Activated naive CD8-positive, alpha-beta T cell treated with anti-CD3 and anti-CD28 coated beads for 36 hours (primary cell): ENCODE data around the gene SSTR5. TPM values are rescaled to one million over a fixed set of nuclear protein-coding genes. Genes with fewer than 3 reads are reported as not detected.

ENCODE experiments used
- DNase-seq: peaks from one replicate; pipeline ENCODE4 v3.0.0; 2021
- H3K27ac Mint-ChIP-seq: one replicate; pipeline ENCODE4 v1.8.0; 2022; ENCODE audit warnings: mild to moderate bottlenecking, moderate library complexity, mixed read lengths
- H3K27me3 Mint-ChIP-seq: one replicate; pipeline ENCODE4 v1.8.0; 2022; ENCODE audit warnings: mild to moderate bottlenecking, mixed read lengths
- H3K36me3 Mint-ChIP-seq: one replicate; pipeline ENCODE4 v1.8.0; 2021; ENCODE audit warnings: mild to moderate bottlenecking, mixed read lengths
- H3K4me1 Mint-ChIP-seq: one replicate; pipeline ENCODE4 v1.8.0; 2021; ENCODE audit warnings: mixed read lengths
- H3K4me3 Mint-ChIP-seq: one replicate; pipeline ENCODE4 v1.8.0; 2022; ENCODE audit warnings: mild to moderate bottlenecking, moderate library complexity, mixed read lengths
- H3K9me3 Mint-ChIP-seq: one replicate; pipeline ENCODE4 v1.8.0; 2022; ENCODE audit warnings: mixed read lengths
- total RNA-seq, 2 experiments: library from RNA; stranded (reverse); gene quantifications; one replicate each; pipeline ENCODE4 v1.2.3, GENCODE V29; 2021

The SSTR5 gene
- total RNA-seq, 2 experiments from 2014 or later: not detected

- Mint-ChIP-seq H3K9me3 (no peaks in the 10 kb centered on the region), H3K27me3 (no peaks in the 10 kb centered on the region), H3K36me3 (no peaks in the 10 kb centered on the region), H3K27ac (no peak overlapping the region), H3K4me1 (no peaks in the 10 kb centered on the region), H3K4me3 (no peak overlapping the region)
- DNase-seq: no peak
Measured at GRCh38 chr16:1047123-1047522, 25.4 kb upstream of the SSTR5 start.

GRCh38 chr16:1047801-1048200 is 24.7 kb upstream of the SSTR5 start:
- no peaks in the 10 kb centered on the region for H3K9me3 Mint-ChIP-seq
- no peaks in the 10 kb centered on the region for H3K36me3 Mint-ChIP-seq

GRCh38 chr16:1048442-1049112 is 24.0 kb upstream of the SSTR5 start:
- no peaks in the 10 kb centered on the region for H3K36me3 Mint-ChIP-seq
- no peaks in the 10 kb centered on the region for H3K4me1 Mint-ChIP-seq
- H3K27ac Mint-ChIP-seq: no peak overlapping the region
- no peaks in the 10 kb centered on the region for H3K9me3 Mint-ChIP-seq
- no peaks in the 10 kb centered on the region for H3K27me3 Mint-ChIP-seq
- DNase-seq: peak; percentile 33
- no peak overlapping the region for H3K4me3 Mint-ChIP-seq

More at GRCh38 chr16:1047801-1048200, 24.7 kb upstream of the SSTR5 start:
- no peaks in the 10 kb centered on the region for H3K4me1 Mint-ChIP-seq
- no peak for DNase-seq
- no peak overlapping the region for H3K27ac Mint-ChIP-seq
- H3K27me3 Mint-ChIP-seq: no peaks in the 10 kb centered on the region
- no peak overlapping the region for H3K4me3 Mint-ChIP-seq

GRCh38 chr16:1049113-1049975 is 23.2 kb upstream of the SSTR5 start:
- no peak overlapping the region for H3K4me3 Mint-ChIP-seq
- H3K27me3 Mint-ChIP-seq: no peaks in the 10 kb centered on the region
- no peaks in the 10 kb centered on the region for H3K9me3 Mint-ChIP-seq
- H3K4me1 Mint-ChIP-seq: no peaks in the 10 kb centered on the region
- no peak for DNase-seq
- H3K36me3 Mint-ChIP-seq: no peaks in the 10 kb centered on the region
- no peak overlapping the region for H3K27ac Mint-ChIP-seq

DNA sequence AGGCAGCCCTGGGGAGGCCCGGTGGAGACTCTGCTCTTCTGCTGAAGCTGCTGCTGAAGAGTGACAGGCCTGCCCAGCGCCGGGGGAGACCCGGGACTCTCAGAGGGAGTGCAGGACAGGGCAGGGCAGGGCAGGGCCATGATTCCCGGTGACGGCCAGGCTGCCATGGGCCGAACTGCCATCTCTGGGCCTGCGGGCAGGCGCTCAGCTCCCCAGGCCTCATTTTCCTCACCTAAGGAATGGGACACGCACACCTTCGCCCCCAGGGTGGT is 22.6 kb upstream of the SSTR5 start:
- Mint-ChIP-seq H3K27me3 (no peaks in the 10 kb centered on the region), H3K4me3 (no peak overlapping the region), H3K36me3 (no peaks in the 10 kb centered on the region), H3K4me1 (no peaks in the 10 kb centered on the region), H3K9me3 (no peaks in the 10 kb centered on the region), H3K27ac (no peak overlapping the region)
- DNase-seq: no peak

DNA sequence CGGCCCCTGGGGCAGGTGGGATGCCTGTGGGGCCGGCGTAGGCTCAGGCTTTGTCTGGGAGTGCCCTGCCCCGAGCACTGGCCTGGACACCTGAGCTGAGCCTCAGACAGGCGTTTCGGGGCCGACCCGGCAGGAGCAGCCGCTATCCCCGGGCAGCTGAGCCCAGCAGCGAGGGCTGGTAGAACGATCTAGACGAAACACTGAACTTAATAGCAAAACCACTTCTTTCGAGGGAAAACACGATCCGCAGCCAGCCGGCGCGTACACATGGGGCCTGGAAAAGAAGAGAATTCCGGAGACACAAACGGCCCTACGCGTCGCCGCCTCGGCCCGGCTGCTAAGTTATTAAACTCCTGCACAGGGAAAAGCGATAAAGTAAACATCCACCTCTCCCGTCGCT is 22.0 kb upstream of the SSTR5 start:
- Mint-ChIP-seq H3K36me3 (no peaks in the 10 kb centered on the region), H3K27ac (no peak overlapping the region), H3K4me3 (no peak overlapping the region), H3K4me1 (peaks cover 2% of the 10 kb centered on the region), H3K27me3 (no peaks in the 10 kb centered on the region), H3K9me3 (no peaks in the 10 kb centered on the region)
- DNase-seq: no peak

GRCh38 chr16:1050921-1051320 is 21.6 kb upstream of the SSTR5 start:
- H3K36me3 Mint-ChIP-seq: no peaks in the 10 kb centered on the region
- no peaks in the 10 kb centered on the region for H3K27me3 Mint-ChIP-seq
- no peak for DNase-seq
- H3K4me1 Mint-ChIP-seq: peaks cover 2% of the 10 kb centered on the region
- no peaks in the 10 kb centered on the region for H3K9me3 Mint-ChIP-seq
- H3K27ac Mint-ChIP-seq: no peak overlapping the region
- H3K4me3 Mint-ChIP-seq: no peak overlapping the region

DNA sequence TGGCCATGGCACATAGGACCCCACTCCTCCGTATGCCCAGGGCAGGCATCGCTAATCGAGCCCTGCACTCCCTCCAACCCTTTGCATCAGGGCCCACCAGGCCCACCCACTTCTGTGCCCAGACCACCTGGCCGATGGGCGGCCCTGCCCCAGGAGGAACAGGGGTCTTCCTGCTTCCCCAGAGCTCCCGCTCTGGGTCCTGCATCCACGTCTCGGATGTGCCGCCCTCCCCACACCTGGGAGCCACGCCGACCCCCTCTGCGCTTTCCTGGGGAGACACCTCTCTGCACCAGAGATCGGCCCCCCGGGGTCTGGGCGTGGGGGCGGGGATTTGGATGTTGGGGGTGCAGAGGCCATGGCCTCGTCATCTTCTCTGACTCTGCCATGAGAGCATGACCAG is 21.1 kb upstream of the SSTR5 start:
- Mint-ChIP-seq H3K4me3 (no peak overlapping the region), H3K27ac (no peak overlapping the region), H3K36me3 (no peaks in the 10 kb centered on the region), H3K9me3 (no peaks in the 10 kb centered on the region), H3K4me1 (peaks cover 2% of the 10 kb centered on the region), H3K27me3 (no peaks in the 10 kb centered on the region)
- no peak for DNase-seq

DNA sequence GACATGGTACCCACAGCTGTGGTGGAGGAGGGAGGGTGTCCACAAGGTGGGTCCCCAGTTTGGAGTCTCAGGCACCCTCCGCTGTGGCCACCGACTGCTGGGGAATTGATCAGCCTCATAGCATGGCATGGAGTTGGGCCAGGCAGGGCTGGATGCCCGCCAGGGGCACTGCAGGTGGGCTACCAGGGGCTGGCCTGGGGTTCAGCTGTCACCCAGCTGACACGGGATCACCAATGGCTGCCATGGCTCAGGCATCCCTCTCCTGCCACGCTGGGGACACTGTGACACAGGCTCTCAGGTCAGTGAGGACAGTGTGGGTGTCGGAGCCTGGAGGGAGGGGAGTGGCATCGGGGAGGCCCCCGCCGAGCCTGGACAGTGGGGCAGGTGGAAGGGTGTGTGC is 19.8 kb upstream of the SSTR5 start:
- Mint-ChIP-seq H3K4me3 (no peak overlapping the region), H3K9me3 (no peaks in the 10 kb centered on the region), H3K36me3 (no peaks in the 10 kb centered on the region), H3K4me1 (peaks cover 2% of the 10 kb centered on the region), H3K27ac (no peak overlapping the region), H3K27me3 (no peaks in the 10 kb centered on the region)
- DNase-seq: no peak

- Mint-ChIP-seq H3K36me3 (no peaks in the 10 kb centered on the region), H3K27me3 (no peaks in the 10 kb centered on the region), H3K9me3 (no peaks in the 10 kb centered on the region), H3K27ac (no peak overlapping the region), H3K4me1 (peaks cover 2% of the 10 kb centered on the region), H3K4me3 (no peak overlapping the region)
- no peak for DNase-seq
Measured at GRCh38 chr16:1053121-1053521, 19.4 kb upstream of the SSTR5 start.

DNA sequence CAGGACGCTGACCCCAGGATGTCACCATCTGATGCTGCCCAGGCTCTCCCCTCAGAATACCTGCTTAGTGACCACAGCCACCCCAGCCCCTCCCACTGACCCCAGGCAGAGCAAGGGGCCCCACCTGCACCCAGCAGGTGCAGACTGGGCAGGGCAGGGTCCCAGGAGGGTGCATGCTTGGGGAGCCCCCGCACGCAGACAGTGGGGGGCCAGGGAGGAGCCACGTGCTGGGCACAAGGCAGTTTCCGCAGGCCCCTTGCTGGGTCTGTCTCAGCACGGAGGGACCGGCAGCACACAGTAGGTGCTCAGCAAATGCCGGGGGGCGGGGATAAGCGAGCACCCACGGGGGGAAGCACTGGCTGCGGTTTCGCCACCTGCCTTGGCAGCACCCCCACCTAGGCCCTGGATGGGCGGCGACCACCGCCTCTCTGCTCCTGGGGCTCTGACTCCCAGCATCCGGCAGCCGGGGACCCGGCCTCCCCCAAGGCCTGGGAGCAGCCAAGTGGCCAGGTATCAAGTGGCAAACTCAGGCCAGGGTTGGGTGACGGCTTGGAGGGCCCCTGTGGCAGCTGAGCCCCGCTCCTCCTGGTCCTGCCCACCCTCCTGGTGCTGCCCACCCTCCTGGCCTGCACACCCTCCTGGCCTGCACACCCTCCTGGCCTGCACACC is 18.7 kb upstream of the SSTR5 start:
- no peak for DNase-seq
- no peaks in the 10 kb centered on the region for H3K9me3 Mint-ChIP-seq
- H3K4me1 Mint-ChIP-seq: peaks cover 2% of the 10 kb centered on the region
- H3K27ac Mint-ChIP-seq: no peak overlapping the region
- H3K36me3 Mint-ChIP-seq: no peaks in the 10 kb centered on the region
- no peaks in the 10 kb centered on the region for H3K27me3 Mint-ChIP-seq
- H3K4me3 Mint-ChIP-seq: no peak overlapping the region

GRCh38 chr16:1054660-1055556 is 17.6 kb upstream of the SSTR5 start:
- Mint-ChIP-seq H3K4me1 (peaks cover 2% of the 10 kb centered on the region), H3K4me3 (no peak overlapping the region), H3K36me3 (no peaks in the 10 kb centered on the region), H3K27ac (no peak overlapping the region), H3K27me3 (peaks cover 3% of the 10 kb centered on the region), H3K9me3 (peaks cover 5% of the 10 kb centered on the region)
- peak; percentile 39 for DNase-seq

GRCh38 chr16:1055557-1055924 is 17.0 kb upstream of the SSTR5 start:
- no peak for DNase-seq
- Mint-ChIP-seq H3K27me3 (peaks cover 3% of the 10 kb centered on the region), H3K36me3 (no peaks in the 10 kb centered on the region), H3K4me3 (no peak overlapping the region), H3K27ac (no peak overlapping the region), H3K9me3 (peaks cover 5% of the 10 kb centered on the region), H3K4me1 (peaks cover 2% of the 10 kb centered on the region)

DNA sequence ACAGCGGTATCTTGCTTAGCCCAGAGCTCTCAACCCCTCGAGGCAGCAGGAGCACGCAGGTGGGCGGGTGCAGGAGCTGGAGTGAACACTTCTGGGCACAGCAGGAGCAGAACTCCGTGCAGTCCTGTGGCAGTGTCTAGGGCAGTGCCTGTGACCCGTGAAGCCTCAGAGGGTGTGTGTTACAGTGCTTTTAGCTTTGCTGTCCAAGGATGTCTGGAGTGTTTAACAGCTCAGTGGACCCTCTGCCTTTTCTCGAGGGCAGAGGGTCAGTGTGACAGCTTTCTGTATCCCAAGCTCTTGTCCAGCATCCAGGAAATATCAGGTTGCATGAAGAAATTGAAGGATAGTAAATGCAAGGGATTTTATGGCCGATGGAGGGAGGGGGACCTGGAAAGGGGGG is 16.4 kb upstream of the SSTR5 start:
- peaks cover 3% of the 10 kb centered on the region for H3K27me3 Mint-ChIP-seq
- peaks cover 2% of the 10 kb centered on the region for H3K4me1 Mint-ChIP-seq
- no peak for DNase-seq

More for the DNA sequence above, 16.4 kb upstream of the SSTR5 start:
- Mint-ChIP-seq H3K36me3 (no peaks in the 10 kb centered on the region), H3K4me3 (no peak overlapping the region), H3K27ac (no peak overlapping the region), H3K9me3 (peaks cover 5% of the 10 kb centered on the region)
